ENCODE measurements around the gene PLCB1.

GRCh38 chr20:8301655-8302054, 169.6 kb downstream of the PLCB1 start:
- TF ChIP-seq CTCF (conservative IDR thresholded peaks at IDR 0.05 in 1 of 2, IDR thresholded peaks at IDR 0.05 in 1 of 2; ENCODE audit: low read depth in 1 of 2, low read length in 2 of 2): no peak
- TF ChIP-seq EZH2 (IDR thresholded peaks at IDR 0.05; ENCODE audit: low read length, missing control alignments): no peak
